HG03342 (cell line): ENCODE results near the gene PROX1.

Experiments
- ATAC-seq: cut with Tn5 transposase; IDR thresholded peaks from one replicate; pipeline ENCODE4 v1.9.1; 2021; ENCODE audit warnings: mild to moderate bottlenecking, moderate library complexity; ENCODE audit not compliant: unreplicated experiment

The PROX1 gene

DNA sequence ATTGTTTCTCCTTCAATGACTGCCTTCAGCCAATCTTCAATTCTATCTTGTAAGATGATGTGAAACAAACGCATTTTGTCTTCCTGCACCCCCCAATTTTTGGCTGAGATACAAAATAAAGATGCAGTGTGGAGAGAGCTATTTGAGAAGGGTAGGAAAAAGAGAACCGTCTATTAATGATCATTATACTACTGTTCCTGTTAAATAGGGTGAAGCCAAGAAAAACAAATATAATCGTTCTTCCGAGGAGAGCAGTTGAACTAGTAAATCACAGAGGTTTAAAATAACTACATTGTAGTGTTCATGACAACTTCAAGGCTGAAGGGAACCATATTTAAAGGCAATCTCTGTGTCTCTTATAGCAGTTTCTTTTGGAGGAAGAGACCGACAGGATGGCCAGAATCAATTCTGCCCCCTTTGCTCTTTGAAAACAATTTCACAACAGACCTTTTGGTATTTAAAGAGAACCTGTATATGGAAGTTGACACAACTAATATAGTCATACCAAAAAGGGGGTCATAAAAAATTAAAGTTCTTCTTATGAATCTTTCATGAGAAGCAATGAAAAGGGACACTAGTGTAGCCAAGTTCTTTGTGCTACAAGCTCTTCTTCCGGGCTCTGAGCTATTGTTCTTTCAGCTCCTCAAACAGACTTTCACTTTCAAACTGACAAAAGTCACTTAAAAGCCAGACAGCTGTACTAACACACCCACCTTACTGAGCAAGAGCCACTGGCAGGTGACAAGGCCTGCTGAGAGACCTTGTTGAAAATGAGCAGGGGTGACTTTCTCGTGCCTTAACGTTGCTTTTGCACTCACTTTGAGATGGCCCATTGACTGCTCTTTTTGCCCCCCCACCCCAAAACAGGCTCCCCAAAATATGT is 30.9 kb downstream of the PROX1 start:
- ATAC-seq, result peak; percentile 82

GRCh38 chr1:214019499-214019898 is 31.7 kb downstream of the PROX1 start:
- ATAC-seq, result no peak

- ATAC-seq, result no peak
These were observed 33.5 kb downstream of the PROX1 start for GRCh38 chr1:214021321-214021720.

- no peak for ATAC-seq
These were observed 34.5 kb downstream of the PROX1 start for GRCh38 chr1:214022229-214022791.

GRCh38 chr1:214022810-214023425 is 35.1 kb downstream of the PROX1 start:
- ATAC-seq, result no peak

GRCh38 chr1:214026985-214027384 is 39.2 kb downstream of the PROX1 start:
- ATAC-seq, result no peak

DNA sequence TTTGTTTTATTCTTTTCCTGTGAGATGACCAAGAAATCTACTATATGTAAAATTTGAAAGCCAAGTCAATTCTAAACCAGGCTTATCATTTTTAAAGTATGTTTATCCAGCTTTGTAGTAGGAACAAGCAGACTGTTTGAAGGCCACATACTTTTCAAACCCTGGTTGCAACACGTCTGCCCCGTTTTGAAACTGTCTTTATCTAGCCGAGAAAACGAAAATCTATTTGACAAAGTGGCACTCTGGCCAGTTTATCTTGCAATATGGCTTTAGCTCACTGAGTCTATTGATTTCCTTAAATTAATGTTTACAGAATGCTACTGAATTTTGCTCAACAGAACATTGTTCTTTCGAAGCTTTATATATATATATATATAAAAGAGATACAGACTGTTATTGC is 39.7 kb downstream of the PROX1 start:
- no peak for ATAC-seq

- ATAC-seq, result no peak
These were observed 40.3 kb downstream of the PROX1 start for GRCh38 chr1:214028095-214028494.

DNA sequence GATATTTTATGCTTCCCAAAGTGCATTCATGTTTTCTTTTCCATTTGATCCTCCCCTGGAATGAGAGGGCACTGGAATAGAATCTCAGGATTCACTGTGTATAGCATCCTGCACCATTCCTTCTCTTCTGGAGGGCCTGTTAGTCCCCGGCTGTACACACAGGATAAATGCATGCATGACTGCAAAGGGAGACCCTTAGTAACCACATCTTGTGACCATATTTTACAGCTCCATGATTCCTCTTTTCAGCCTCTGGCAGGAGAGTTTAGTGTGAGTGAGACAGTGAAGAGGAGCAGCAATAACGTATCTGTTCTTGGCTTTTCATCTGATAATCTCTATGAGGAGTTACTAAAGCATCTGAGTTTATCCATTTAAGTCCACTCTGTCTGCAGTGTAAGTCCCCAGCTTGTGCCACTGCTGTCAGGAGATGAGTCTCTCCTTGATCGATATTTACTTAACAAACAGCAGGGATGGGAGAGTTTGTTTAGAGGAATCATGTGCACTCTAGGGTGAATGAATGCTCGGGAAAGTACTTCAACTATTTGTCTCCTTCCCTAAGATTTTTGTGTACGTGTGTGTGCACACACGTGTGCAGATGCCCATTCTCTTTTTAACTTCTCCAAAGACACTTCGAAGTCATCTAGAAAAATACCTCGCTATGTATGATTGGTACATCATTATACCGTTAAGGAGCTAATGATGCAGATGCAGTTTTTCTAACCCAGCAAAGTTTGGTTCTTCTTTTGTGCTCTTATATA is 41.1 kb downstream of the PROX1 start:
- no peak for ATAC-seq

DNA sequence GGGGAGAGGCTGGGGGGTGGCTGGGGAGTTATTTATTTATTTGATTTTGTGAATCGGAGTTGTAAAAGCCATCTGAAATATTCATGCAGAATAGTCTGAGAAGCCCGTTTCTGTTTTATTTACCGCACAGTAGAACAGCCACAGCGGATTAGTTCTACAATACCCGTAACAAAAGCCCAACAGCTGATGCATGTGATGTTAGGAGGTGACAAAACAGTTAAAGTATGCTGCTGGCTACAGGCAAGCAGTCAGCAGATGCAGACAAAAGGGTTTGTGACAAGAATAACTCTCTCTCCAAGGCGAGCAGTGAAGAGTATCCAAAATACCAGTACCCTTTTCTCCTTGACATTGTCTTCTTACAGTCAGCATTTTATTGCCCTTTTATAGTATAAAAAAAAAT is 42.0 kb downstream of the PROX1 start:
- ATAC-seq, result no peak

DNA sequence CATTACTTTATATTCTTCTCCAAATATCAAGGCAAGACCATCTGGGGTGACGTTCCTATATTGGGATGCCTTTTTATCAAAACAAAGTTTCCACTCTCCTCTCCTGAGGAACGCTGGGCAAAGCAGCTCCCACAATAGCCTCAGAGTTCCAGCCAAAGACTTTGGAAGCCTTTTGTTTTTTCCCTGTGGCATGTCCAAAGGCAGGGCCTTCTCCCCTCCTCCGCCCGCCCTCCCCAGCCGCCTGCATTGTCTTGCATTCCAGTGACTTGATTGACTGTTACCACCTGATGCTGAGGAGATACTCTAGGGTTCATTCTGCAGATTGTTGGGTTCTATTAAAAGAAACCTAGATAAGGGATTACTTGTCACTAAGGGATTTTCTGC is 43.5 kb downstream of the PROX1 start:
- ATAC-seq, result no peak

DNA sequence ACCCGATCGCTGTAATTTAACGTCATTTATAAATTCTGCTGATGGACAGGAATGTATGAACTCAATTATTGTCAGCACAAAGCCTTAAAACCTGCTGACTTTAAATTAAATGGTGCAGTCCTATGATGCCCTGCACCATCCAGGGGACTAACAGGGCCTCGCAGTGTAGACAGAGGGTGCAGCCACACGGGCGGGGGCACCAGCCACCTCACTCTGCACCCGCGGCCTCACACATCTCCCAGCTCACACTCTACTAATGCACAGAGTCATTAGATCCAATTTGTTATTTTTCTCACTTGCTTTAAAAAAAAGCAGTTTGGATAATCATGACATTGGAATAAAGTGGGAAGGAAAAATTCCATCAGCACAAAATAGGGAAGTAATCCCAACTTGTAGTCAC is 49.7 kb downstream of the PROX1 start:
- no peak for ATAC-seq

DNA sequence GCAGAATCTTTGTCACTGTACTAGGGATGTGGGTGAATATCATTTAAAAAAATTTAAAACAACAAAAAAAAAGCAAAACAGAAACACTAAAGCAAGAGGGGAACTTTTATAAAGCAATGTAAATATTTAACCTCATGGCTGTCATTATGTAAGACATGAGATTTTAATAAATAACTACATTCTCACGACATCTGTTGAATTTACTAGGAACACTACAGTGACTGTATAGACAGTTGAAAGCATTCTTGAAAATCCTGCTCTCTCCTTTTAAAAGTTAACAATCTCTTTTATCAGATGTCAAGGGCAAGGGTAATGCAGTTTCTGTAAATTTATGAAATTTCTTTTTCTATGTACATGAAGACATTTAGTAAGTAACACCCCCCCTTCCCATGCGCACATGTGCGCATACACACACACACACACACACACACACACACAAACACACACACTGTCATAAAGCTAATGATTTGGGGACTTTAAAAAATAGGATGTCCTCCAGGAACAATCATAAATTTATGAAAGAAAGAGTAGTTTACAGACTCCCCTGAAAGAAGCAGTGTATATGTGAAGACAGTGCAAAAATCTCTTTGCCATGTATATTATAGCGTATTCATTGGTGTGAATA is 51.7 kb downstream of the PROX1 start:
- ATAC-seq, result no peak

- ATAC-seq, result no peak
These were observed 55.4 kb downstream of the PROX1 start for GRCh38 chr1:214043167-214043566.

GRCh38 chr1:214044438-214045214 is 56.9 kb downstream of the PROX1 start:
- no peak for ATAC-seq

DNA sequence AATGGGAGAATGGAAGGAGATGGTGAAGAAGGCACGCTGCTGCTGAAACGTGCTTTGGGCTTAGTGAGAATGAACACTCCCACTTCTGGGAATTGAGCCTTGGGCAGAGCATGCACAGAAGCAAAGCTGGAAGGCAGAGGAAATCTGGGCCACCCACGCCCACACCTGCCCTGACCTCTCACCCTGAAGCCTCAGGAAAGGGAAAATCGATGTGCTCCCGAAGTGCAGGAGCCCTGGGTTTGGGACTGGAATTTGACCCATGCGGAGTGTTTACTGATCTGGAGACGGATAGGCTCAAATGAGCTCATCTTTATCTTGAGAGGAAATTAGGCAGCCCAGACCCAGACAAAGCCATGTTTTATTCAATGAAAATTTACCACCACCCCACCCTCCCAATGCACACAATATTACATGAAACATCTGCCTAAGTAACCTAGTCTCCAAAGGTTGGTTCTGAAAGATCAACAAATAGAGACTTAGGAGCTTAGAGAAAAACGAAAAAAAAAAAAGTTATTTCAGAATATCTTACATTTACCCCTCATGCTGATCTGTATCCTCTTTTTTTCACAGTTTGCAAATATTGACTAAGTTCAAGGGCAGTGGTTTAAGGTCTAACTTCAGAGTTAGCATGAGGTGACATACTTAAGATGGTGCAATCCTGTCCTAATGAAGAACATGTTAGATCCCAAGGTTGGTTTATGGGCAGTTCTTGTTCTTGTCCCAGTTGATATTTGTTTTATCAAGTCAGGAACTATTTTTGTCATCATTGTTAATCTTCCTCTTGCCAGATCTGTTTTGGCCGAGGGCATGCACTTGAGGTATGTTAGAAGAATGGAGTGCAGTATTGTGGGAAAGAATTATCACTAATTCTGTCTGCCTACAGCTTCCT is 63.0 kb downstream of the PROX1 start:
- ATAC-seq, result no peak

- no peak for ATAC-seq
These were observed 64.0 kb downstream of the PROX1 start for GRCh38 chr1:214051786-214052185.

DNA sequence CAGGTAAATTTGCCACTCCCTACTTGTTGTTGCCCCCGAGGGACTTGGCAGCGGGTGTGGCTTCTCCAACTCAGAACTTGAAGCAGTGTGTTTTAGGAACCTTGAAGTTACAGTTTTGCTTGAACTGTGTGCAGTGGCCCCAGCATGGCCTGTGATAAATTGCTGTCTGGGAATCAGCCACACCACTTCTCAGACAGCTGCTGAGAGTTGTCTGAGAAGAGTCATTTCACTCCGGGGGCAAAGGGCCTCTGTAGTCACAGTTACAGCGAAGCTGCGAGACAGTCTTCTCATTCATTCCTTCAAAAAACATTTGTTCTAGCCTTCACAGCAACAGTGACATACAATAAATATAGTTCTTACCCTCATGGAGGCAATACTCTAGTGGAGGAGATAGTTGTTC is 70.3 kb downstream of the PROX1 start:
- no peak for ATAC-seq

- no peak for ATAC-seq
These were observed 78.4 kb downstream of the PROX1 start for GRCh38 chr1:214066190-214066589.
